Thyroid gland (tissue), 4 donors: ENCODE data around the gene NKD1.

Source experiments
- POLR2A ChIP-seq, 2 donors: fragments of 450-650 bp; IDR thresholded peaks; one replicate each; pipeline ENCODE4 v1.6.1; 2017; ENCODE audit warnings: antibody characterized with exemption in 2 of 2, mild to moderate bottlenecking in 2 of 2, moderate library complexity in 1 of 2
- TF ChIP-seq, protein P1 (sequence below), 6 experiments: fragments of 200-600 bp in 3 of 6; fragments of 450-650 bp in 3 of 6; sonication (generic) in 3 of 6; IDR thresholded peaks; one replicate each; pipeline ENCODE4 v1.5.1; 2016 to 2019; ENCODE audit warnings: antibody characterized with exemption in 6 of 6, mild to moderate bottlenecking in 2 of 6, inconsistent platforms in 1 of 6, moderate library complexity in 1 of 6

DNA sequence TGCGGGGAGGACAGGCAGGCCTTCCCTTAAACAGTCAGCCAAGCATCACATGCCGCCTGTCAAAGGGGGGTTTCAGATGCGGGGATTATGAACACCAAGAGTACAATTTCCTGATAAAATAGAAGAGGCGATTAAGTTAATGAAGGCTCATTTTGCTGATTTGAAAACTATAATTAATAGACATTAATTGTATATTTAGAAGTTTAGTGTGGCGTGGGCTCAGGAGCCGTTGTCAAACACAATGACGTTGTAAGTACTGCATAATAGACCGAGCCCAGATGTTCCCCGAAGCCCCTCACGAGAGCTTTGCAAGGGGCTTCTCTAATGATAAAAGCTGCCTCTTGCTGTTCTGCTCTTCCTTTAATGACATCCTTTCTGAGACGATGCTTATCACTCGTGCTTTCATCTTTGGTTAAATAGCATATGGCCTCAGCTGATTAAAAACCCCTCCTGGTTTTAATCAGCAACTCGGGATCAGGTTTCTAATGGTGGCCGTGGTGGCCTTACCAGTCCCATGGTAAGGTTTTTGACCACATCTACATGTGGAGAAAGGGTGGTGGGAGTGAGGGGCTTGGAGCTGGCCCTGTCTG lies 104.7 kb downstream of the NKD1 start:
- TF ChIP-seq, protein P1, sequence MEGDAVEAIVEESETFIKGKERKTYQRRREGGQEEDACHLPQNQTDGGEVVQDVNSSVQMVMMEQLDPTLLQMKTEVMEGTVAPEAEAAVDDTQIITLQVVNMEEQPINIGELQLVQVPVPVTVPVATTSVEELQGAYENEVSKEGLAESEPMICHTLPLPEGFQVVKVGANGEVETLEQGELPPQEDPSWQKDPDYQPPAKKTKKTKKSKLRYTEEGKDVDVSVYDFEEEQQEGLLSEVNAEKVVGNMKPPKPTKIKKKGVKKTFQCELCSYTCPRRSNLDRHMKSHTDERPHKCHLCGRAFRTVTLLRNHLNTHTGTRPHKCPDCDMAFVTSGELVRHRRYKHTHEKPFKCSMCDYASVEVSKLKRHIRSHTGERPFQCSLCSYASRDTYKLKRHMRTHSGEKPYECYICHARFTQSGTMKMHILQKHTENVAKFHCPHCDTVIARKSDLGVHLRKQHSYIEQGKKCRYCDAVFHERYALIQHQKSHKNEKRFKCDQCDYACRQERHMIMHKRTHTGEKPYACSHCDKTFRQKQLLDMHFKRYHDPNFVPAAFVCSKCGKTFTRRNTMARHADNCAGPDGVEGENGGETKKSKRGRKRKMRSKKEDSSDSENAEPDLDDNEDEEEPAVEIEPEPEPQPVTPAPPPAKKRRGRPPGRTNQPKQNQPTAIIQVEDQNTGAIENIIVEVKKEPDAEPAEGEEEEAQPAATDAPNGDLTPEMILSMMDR (IDR thresholded peaks at IDR 0.05): no peak
- TF ChIP-seq POLR2A (IDR thresholded peaks at IDR 0.05): no peak
